ENCODE data around the gene GRIK4.

The GRIK4 gene

GRCh38 chr11:120929664-120930154 is 418.2 kb downstream of the GRIK4 start:
- in situ Hi-C loops (cut with HindIII; ENCODE audit: low sequenced_read_pairs), result no loop called here
- H3K4me3 ChIP-seq (ENCODE audit: low read depth, low read length), result no peak overlapping the region
- DNase-seq (ENCODE audit: low read depth, low spot score), result peak; percentile 8
- TF ChIP-seq CTCF (IDR thresholded peaks at IDR 0.05; ENCODE audit: low read depth, low read length), result peak; percentile 72

- in situ Hi-C loops (cut with HindIII; ENCODE audit: low sequenced_read_pairs), result no loop called here
- peak; percentile 5 for TF ChIP-seq CTCF (IDR thresholded peaks at IDR 0.05; ENCODE audit: low read depth, low read length)
- no peak overlapping the region for H3K4me3 ChIP-seq (ENCODE audit: low read depth, low read length)
- no peak for DNase-seq (ENCODE audit: low read depth, low spot score)
Measured at GRCh38 chr11:120931057-120931779, 419.7 kb downstream of the GRIK4 start.

- no peak overlapping the region for H3K4me3 ChIP-seq (ENCODE audit: low read depth, low read length)
- no peak for DNase-seq (ENCODE audit: low read depth, low spot score)
- TF ChIP-seq CTCF (IDR thresholded peaks at IDR 0.05; ENCODE audit: low read depth, low read length), result no peak
- in situ Hi-C loops (cut with HindIII; ENCODE audit: low sequenced_read_pairs), result no loop called here
Measured at GRCh38 chr11:120932305-120932915, 420.9 kb downstream of the GRIK4 start.

GRCh38 chr11:120936356-120936755 is 424.8 kb downstream of the GRIK4 start:
- no peak for DNase-seq (ENCODE audit: low read depth, low spot score)
- in situ Hi-C loops (cut with HindIII; ENCODE audit: low sequenced_read_pairs), result no loop called here
- no peak overlapping the region for H3K4me3 ChIP-seq (ENCODE audit: low read depth, low read length)
- TF ChIP-seq CTCF (IDR thresholded peaks at IDR 0.05; ENCODE audit: low read depth, low read length), result no peak

- DNase-seq (ENCODE audit: low read depth, low spot score), result no peak
- H3K4me3 ChIP-seq (ENCODE audit: low read depth, low read length), result no peak overlapping the region
- TF ChIP-seq CTCF (IDR thresholded peaks at IDR 0.05; ENCODE audit: low read depth, low read length), result no peak
- in situ Hi-C loops (cut with HindIII; ENCODE audit: low sequenced_read_pairs), result no loop called here
Measured at GRCh38 chr11:120937501-120937900, 426.0 kb downstream of the GRIK4 start.

GRCh38 chr11:120938260-120938659 is 426.7 kb downstream of the GRIK4 start:
- no peak for TF ChIP-seq CTCF (IDR thresholded peaks at IDR 0.05; ENCODE audit: low read depth, low read length)
- DNase-seq (ENCODE audit: low read depth, low spot score), result no peak
- in situ Hi-C loops (cut with HindIII; ENCODE audit: low sequenced_read_pairs), result no loop called here
- H3K4me3 ChIP-seq (ENCODE audit: low read depth, low read length), result no peak overlapping the region

Data from astrocyte of the spinal cord (primary cell).